ENCODE measurements around the gene HOXC11. TPM values are rescaled to one million over a fixed set of nuclear protein-coding genes. Genes with fewer than 3 reads are reported as not detected.

The HOXC11 gene
- total and polyA plus RNA-seq, 8 donors = not detected

- TF ChIP-seq, protein P1, sequence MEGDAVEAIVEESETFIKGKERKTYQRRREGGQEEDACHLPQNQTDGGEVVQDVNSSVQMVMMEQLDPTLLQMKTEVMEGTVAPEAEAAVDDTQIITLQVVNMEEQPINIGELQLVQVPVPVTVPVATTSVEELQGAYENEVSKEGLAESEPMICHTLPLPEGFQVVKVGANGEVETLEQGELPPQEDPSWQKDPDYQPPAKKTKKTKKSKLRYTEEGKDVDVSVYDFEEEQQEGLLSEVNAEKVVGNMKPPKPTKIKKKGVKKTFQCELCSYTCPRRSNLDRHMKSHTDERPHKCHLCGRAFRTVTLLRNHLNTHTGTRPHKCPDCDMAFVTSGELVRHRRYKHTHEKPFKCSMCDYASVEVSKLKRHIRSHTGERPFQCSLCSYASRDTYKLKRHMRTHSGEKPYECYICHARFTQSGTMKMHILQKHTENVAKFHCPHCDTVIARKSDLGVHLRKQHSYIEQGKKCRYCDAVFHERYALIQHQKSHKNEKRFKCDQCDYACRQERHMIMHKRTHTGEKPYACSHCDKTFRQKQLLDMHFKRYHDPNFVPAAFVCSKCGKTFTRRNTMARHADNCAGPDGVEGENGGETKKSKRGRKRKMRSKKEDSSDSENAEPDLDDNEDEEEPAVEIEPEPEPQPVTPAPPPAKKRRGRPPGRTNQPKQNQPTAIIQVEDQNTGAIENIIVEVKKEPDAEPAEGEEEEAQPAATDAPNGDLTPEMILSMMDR (IDR thresholded peaks at IDR 0.05) = no peak
- no peaks in the 10 kb centered on the region for H3K4me1 ChIP-seq
These were observed 33.5 kb upstream of the HOXC11 start for GRCh38 chr12:53939141-53940108.

GRCh38 chr12:53940443-53941014 is 32.4 kb upstream of the HOXC11 start:
- DNase-seq (no peak), ATAC-seq (no peak)
- TF ChIP-seq, protein P1 (IDR thresholded peaks at IDR 0.05) = no peak
- Histone ChIP-seq H3K4me3 (no peak overlapping the region), H3K9me3 (no peaks in the 10 kb centered on the region), H3K4me1 (no peaks in the 10 kb centered on the region), H3K27ac (no peak overlapping the region), H3K36me3 (no peaks in the 10 kb centered on the region), H3K27me3 (peaks cover 98 to 100% of the 10 kb centered on the region in 2 donors)
- intact Hi-C loops (cut with DNase I) = no loop called here

More at GRCh38 chr12:53939141-53940108, 33.5 kb upstream of the HOXC11 start:
- no peak overlapping the region for H3K27ac ChIP-seq
- no peaks in the 10 kb centered on the region for H3K36me3 ChIP-seq
- DNase-seq (peak in 3 of 4 donors; percentile 30 to 76 (median 61)), ATAC-seq (peak; percentile 61)
- intact Hi-C loops (cut with DNase I) = no loop called here
- no peaks in the 10 kb centered on the region for H3K9me3 ChIP-seq
- H3K27me3 ChIP-seq = peaks cover 98 to 100% of the 10 kb centered on the region in 2 donors
- H3K4me3 ChIP-seq = no peak overlapping the region

- intact Hi-C loops (cut with DNase I) = no loop called here
- no peak overlapping the region for H3K27ac ChIP-seq
- TF ChIP-seq, protein P1 (IDR thresholded peaks at IDR 0.05) = no peak
- DNase-seq (no peak), ATAC-seq (no peak)
- H3K27me3 ChIP-seq = peaks cover 98 to 100% of the 10 kb centered on the region in 2 donors
- no peaks in the 10 kb centered on the region for H3K4me1 ChIP-seq
- no peaks in the 10 kb centered on the region for H3K9me3 ChIP-seq
- no peak overlapping the region for H3K4me3 ChIP-seq
- no peaks in the 10 kb centered on the region for H3K36me3 ChIP-seq
These were observed 31.7 kb upstream of the HOXC11 start for GRCh38 chr12:53941187-53941586.

- no peak for ATAC-seq
These were observed 31.2 kb upstream of the HOXC11 start for GRCh38 chr12:53941750-53942149.

More at GRCh38 chr12:53941750-53942149, 31.2 kb upstream of the HOXC11 start:
- Histone ChIP-seq H3K27me3 (peaks cover 98 to 100% of the 10 kb centered on the region in 2 donors), H3K4me3 (no peak overlapping the region), H3K27ac (no peak overlapping the region), H3K9me3 (no peaks in the 10 kb centered on the region), H3K36me3 (no peaks in the 10 kb centered on the region), H3K4me1 (no peaks in the 10 kb centered on the region)
- intact Hi-C loops (cut with DNase I) = no loop called here
- DNase-seq = no peak
- TF ChIP-seq, protein P1 (IDR thresholded peaks at IDR 0.05) = no peak

Measured in left lung (tissue), 10 donors.